Measurements from ENCODE around the gene C11orf98.

DNA sequence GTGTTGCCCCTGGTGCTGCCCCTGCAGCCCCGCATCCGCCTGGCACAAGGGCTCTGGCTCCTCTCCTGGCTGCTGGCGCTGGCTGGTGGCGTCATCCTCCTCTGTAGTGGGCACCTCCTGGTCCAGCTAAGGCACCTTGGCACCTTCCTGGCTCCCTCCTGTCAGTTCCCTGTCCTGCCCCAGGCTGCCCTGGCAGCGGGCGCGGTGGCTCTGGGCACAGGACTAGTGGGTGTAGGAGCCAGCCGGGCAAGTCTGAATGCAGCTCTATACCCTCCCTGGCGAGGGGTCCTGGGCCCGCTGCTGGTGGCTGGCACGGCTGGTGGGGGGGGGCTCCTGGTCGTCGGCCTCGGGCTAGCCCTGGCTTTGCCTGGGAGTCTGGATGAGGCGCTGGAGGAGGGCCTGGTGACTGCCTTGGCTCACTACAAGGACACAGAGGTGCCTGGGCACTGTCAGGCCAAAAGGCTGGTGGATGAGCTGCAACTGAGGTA lies 51.7 kb downstream of the C11orf98 start:
- TF ChIP-seq ZNF317 (CRISPR knock-in tag; IDR thresholded peaks at IDR 0.05; ENCODE audit: borderline replicate concordance, low read depth), result no peak
- TF ChIP-seq CTCF (IDR thresholded peaks at IDR 0.05), result no peak
- TF ChIP-seq CREB1 (CRISPR knock-in tag; IDR thresholded peaks at IDR 0.05), result no peak
- TF ChIP-seq FOXP1 (CRISPR knock-in tag; IDR thresholded peaks at IDR 0.05; ENCODE audit: borderline replicate concordance), result no peak; the same call in 1 of the 2 replicates
- no peak for TF ChIP-seq NR3C1 (CRISPR knock-in tag; conservative IDR thresholded peaks at IDR 0.05; ENCODE audit: low read depth)
- TF ChIP-seq SMAD3 (CRISPR knock-in tag; IDR thresholded peaks at IDR 0.05; ENCODE audit: borderline replicate concordance), result no peak
- TF ChIP-seq, protein P1, sequence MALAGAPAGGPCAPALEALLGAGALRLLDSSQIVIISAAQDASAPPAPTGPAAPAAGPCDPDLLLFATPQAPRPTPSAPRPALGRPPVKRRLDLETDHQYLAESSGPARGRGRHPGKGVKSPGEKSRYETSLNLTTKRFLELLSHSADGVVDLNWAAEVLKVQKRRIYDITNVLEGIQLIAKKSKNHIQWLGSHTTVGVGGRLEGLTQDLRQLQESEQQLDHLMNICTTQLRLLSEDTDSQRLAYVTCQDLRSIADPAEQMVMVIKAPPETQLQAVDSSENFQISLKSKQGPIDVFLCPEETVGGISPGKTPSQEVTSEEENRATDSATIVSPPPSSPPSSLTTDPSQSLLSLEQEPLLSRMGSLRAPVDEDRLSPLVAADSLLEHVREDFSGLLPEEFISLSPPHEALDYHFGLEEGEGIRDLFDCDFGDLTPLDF (CRISPR knock-in tag; IDR thresholded peaks at IDR 0.05), result no peak
- TF ChIP-seq ATF1 (CRISPR knock-in tag; IDR thresholded peaks at IDR 0.05), result no peak
- TF ChIP-seq TEAD4 (CRISPR knock-in tag; IDR thresholded peaks at IDR 0.05), result no peak
- no peak for TF ChIP-seq ZBTB21 (CRISPR knock-in tag; IDR thresholded peaks at IDR 0.05; ENCODE audit: borderline replicate concordance)
- no peak for TF ChIP-seq ATF6 (CRISPR knock-in tag; IDR thresholded peaks at IDR 0.05)
- TF ChIP-seq, protein P2, sequence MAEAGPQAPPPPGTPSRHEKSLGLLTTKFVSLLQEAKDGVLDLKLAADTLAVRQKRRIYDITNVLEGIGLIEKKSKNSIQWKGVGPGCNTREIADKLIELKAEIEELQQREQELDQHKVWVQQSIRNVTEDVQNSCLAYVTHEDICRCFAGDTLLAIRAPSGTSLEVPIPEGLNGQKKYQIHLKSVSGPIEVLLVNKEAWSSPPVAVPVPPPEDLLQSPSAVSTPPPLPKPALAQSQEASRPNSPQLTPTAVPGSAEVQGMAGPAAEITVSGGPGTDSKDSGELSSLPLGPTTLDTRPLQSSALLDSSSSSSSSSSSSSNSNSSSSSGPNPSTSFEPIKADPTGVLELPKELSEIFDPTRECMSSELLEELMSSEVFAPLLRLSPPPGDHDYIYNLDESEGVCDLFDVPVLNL (CRISPR knock-in tag; IDR thresholded peaks at IDR 0.05; ENCODE audit: borderline replicate concordance, low read depth), result no peak
- no peak for TF ChIP-seq NFYB (CRISPR knock-in tag; conservative IDR thresholded peaks at IDR 0.05; ENCODE audit: low read depth)
- no peak for TF ChIP-seq ESRRA (CRISPR knock-in tag; IDR thresholded peaks at IDR 0.05; ENCODE audit: borderline replicate concordance)

All from WTC11 (cell line).